ENCODE data around the gene CTDSPL. TPM values are rescaled to one million over a fixed set of nuclear protein-coding genes. Genes with fewer than 3 reads are reported as not detected.
A peak's percentile ranks its signal among the peaks of the same experiment; 100 is the strongest.

Gene CTDSPL
- total RNA-seq, 4 donors from 2014 or later, result 39.8 to 105 (median 56.2) TPM

GRCh38 chr3:37999836-38000235, 138.2 kb downstream of the CTDSPL start:
- H3K27me3 ChIP-seq, result no peaks in the 10 kb centered on the region
- H3K36me3 ChIP-seq, result peaks cover 0 to 7% (median 0%) of the 10 kb centered on the region in 4 donors
- in situ Hi-C loops (cut with MboI; ENCODE audit: low pct_ligation_motif_present in 1 of 4, low pct_unique_long_range_greater_than_20kb in 1 of 4, low sequenced_read_pairs in 3 of 4), result no loop called here
- WGBS, 2 donors (ENCODE audit: low coverage in 1 of 2), result 96% methylated on average over 6 of the region's 6 CpGs; no CpG with 5 or more reads in 1 of the 2 donors
- intact Hi-C loops (cut with DNase I; ENCODE audit: low total_unique reads), result no loop called here
- H3K9me3 ChIP-seq, result no peaks in the 10 kb centered on the region
- no peak overlapping the region for H3K4me3 ChIP-seq
- H3K27ac ChIP-seq, result peak overlapping the region in 1 of 4 donors; percentile 24
- H3K4me1 ChIP-seq, result peaks cover 20 to 51% (median 43%) of the 10 kb centered on the region in 4 donors
- TF ChIP-seq POLR2A (IDR thresholded peaks at IDR 0.05) (no peak), EP300 (IDR thresholded peaks at IDR 0.05; ENCODE audit: low read depth) (no peak), POLR2AphosphoS5 (IDR thresholded peaks at IDR 0.05) (no peak)
- TF ChIP-seq, protein P1, sequence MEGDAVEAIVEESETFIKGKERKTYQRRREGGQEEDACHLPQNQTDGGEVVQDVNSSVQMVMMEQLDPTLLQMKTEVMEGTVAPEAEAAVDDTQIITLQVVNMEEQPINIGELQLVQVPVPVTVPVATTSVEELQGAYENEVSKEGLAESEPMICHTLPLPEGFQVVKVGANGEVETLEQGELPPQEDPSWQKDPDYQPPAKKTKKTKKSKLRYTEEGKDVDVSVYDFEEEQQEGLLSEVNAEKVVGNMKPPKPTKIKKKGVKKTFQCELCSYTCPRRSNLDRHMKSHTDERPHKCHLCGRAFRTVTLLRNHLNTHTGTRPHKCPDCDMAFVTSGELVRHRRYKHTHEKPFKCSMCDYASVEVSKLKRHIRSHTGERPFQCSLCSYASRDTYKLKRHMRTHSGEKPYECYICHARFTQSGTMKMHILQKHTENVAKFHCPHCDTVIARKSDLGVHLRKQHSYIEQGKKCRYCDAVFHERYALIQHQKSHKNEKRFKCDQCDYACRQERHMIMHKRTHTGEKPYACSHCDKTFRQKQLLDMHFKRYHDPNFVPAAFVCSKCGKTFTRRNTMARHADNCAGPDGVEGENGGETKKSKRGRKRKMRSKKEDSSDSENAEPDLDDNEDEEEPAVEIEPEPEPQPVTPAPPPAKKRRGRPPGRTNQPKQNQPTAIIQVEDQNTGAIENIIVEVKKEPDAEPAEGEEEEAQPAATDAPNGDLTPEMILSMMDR (IDR thresholded peaks at IDR 0.05), result no peak
- no peak for DNase-seq

- intact Hi-C loops (cut with DNase I; ENCODE audit: low total_unique reads) (no loop called here), in situ Hi-C loops (cut with MboI; ENCODE audit: low pct_ligation_motif_present in 1 of 4, low pct_unique_long_range_greater_than_20kb in 1 of 4, low sequenced_read_pairs in 3 of 4) (no loop called here)
- Histone ChIP-seq H3K27me3 (no peaks in the 10 kb centered on the region), H3K4me3 (no peak overlapping the region), H3K4me1 (peaks cover 25 to 51% (median 46%) of the 10 kb centered on the region in 4 donors), H3K27ac (no peak overlapping the region), H3K36me3 (peaks cover 0 to 7% (median 0%) of the 10 kb centered on the region in 4 donors), H3K9me3 (no peaks in the 10 kb centered on the region)
- no peak for TF ChIP-seq POLR2AphosphoS5 (IDR thresholded peaks at IDR 0.05)
- TF ChIP-seq, protein P1 (IDR thresholded peaks at IDR 0.05), result no peak
- TF ChIP-seq EP300 (IDR thresholded peaks at IDR 0.05; ENCODE audit: low read depth), result no peak
- no peak for TF ChIP-seq POLR2A (IDR thresholded peaks at IDR 0.05)
- WGBS, 2 donors (ENCODE audit: low coverage in 1 of 2), result 95 to 100% methylated on average over 3 to 6 of the region's 6 CpGs
- DNase-seq, result no peak
Observed at GRCh38 chr3:38000242-38000916, 138.7 kb downstream of the CTDSPL start.

DNA sequence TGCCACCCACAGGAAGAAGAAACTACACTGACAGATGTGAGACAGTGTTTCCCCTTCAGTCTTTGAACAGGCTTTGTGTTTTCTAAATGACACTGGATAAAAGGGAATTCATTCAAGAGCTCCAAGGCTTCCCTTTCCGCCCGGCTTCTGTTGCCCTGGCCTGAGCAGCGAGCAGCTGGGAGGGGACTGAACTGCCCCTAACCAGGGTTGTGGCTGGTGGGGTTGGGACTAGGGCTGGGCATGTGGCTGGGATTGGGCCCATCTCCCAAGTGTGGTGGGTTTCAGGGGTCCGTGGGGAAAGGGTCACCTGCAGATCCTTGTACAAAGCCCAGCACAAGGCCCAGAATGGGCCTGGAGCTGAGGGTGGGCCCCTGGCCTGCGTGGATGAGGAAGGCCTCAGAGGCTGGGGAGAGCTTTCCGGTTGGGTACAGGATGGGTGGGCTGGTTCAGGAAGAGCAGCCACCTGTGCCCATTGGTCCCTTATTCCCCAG, 139.3 kb downstream of the CTDSPL start:
- 98 to 100% methylated on average over 4 to 6 of the region's 6 CpGs for WGBS, 2 donors (ENCODE audit: low coverage in 1 of 2)
- intact Hi-C loops (cut with DNase I; ENCODE audit: low total_unique reads), result no loop called here
- TF ChIP-seq EP300 (IDR thresholded peaks at IDR 0.05; ENCODE audit: low read depth) (no peak), POLR2AphosphoS5 (IDR thresholded peaks at IDR 0.05) (no peak), POLR2A (IDR thresholded peaks at IDR 0.05) (no peak)
- TF ChIP-seq, protein P1 (IDR thresholded peaks at IDR 0.05), result no peak

DNA sequence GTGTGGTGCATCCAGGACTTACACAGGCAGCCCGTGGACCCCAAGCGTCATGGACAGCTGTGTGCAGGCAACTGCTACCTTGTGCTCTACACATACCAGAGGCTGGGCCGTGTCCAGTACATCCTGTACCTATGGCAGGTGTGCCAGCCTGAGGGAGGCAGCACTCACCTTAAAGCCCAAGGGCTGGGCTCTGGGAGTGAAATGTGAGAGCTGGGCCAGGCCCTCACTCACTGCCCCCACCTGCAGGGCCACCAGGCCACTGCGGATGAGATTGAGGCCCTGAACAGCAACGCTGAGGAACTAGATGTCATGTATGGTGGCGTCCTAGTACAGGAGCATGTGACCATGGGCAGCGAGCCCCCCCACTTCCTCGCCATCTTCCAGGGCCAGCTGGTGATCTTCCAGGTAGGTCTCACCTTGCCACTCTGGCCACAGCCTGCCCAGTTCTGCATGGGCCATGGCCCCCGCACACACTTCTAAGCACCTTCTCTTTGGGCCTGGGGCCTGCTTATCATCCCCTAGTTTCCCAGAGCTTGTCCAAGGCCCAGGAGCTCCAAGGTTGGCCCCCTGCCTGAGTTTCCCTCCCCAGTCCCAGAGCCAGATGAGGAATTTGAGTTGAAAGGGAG, 139.9 kb downstream of the CTDSPL start:
- Histone ChIP-seq H3K36me3 (peaks cover 0 to 11% (median 0%) of the 10 kb centered on the region in 4 donors), H3K4me1 (peaks cover 28 to 56% (median 49%) of the 10 kb centered on the region in 4 donors), H3K9me3 (no peaks in the 10 kb centered on the region), H3K4me3 (no peak overlapping the region), H3K27ac (no peak overlapping the region), H3K27me3 (no peaks in the 10 kb centered on the region)
- in situ Hi-C loops (cut with MboI; ENCODE audit: low pct_ligation_motif_present in 1 of 4, low pct_unique_long_range_greater_than_20kb in 1 of 4, low sequenced_read_pairs in 3 of 4), result no loop called here
- 80% methylated on average over 9 of the region's 9 CpGs; no CpG with 5 or more reads in 1 of the 2 donors for WGBS, 2 donors (ENCODE audit: low coverage in 1 of 2)
- intact Hi-C loops (cut with DNase I; ENCODE audit: low total_unique reads), result no loop called here
- TF ChIP-seq EP300 (IDR thresholded peaks at IDR 0.05; ENCODE audit: low read depth) (no peak), POLR2A (IDR thresholded peaks at IDR 0.05) (no peak), POLR2AphosphoS5 (IDR thresholded peaks at IDR 0.05) (peak in 1 of 3 donors; percentile 16)
- TF ChIP-seq, protein P1 (IDR thresholded peaks at IDR 0.05), result peak in 2 of 5 experiments; percentile 15 to 40
- DNase-seq, result peak; percentile 11

More for the DNA sequence above, 139.3 kb downstream of the CTDSPL start:
- in situ Hi-C loops (cut with MboI; ENCODE audit: low pct_ligation_motif_present in 1 of 4, low pct_unique_long_range_greater_than_20kb in 1 of 4, low sequenced_read_pairs in 3 of 4), result no loop called here
- Histone ChIP-seq H3K36me3 (peaks cover 0 to 7% (median 0%) of the 10 kb centered on the region in 4 donors), H3K9me3 (no peaks in the 10 kb centered on the region), H3K4me3 (no peak overlapping the region), H3K27ac (no peak overlapping the region), H3K4me1 (peaks cover 28 to 55% (median 49%) of the 10 kb centered on the region in 4 donors), H3K27me3 (no peaks in the 10 kb centered on the region)
- no peak for DNase-seq
